Inferior parietal cortex (tissue), 1 donor: ENCODE data around the gene CCDC82.

Experiments
- DNase-seq: peaks from one replicate; pipeline ENCODE4 v3.0.0-alpha.2; 2016; ENCODE audit errors: extremely low spot score

The CCDC82 gene

GRCh38 chr11:96361778-96362177, 27.9 kb downstream of the CCDC82 start:
- DNase-seq = no peak

- DNase-seq = no peak
Observed at GRCh38 chr11:96358321-96358720, 31.4 kb downstream of the CCDC82 start.

- no peak for DNase-seq
Observed at GRCh38 chr11:96357794-96358193, 31.9 kb downstream of the CCDC82 start.

- DNase-seq = no peak
Observed at GRCh38 chr11:96356848-96357247, 32.9 kb downstream of the CCDC82 start.

- peak; percentile 92 for DNase-seq
Observed at GRCh38 chr11:96342961-96343711, 46.6 kb downstream of the CCDC82 start, which contains the start of gene MAML2. TSS of gene MAML2 (minus strand) at chr11:96343195. CDS start at chr11:96341895, 1,300 bp downstream.

GRCh38 chr11:96342014-96342960, 47.4 kb downstream of the CCDC82 start:
- DNase-seq = peak; percentile 63

- no peak for DNase-seq
Observed at GRCh38 chr11:96341211-96342013, 48.3 kb downstream of the CCDC82 start.

- no peak for DNase-seq
Observed at GRCh38 chr11:96340555-96340885, 49.2 kb downstream of the CCDC82 start.

- DNase-seq = no peak
Observed at GRCh38 chr11:96339706-96340554, 49.8 kb downstream of the CCDC82 start.

GRCh38 chr11:96338910-96339705, 50.6 kb downstream of the CCDC82 start:
- peak; percentile 77 for DNase-seq

GRCh38 chr11:96337541-96338431, 51.9 kb downstream of the CCDC82 start:
- no peak for DNase-seq

GRCh38 chr11:96335388-96335787, 54.3 kb downstream of the CCDC82 start:
- no peak for DNase-seq

- DNase-seq = no peak
Observed at GRCh38 chr11:96334219-96334618, 55.5 kb downstream of the CCDC82 start.

- no peak for DNase-seq
Observed at GRCh38 chr11:96333191-96333719, 56.5 kb downstream of the CCDC82 start.

- DNase-seq = no peak
Observed at GRCh38 chr11:96332126-96332771, 57.5 kb downstream of the CCDC82 start.

- no peak for DNase-seq
Observed at GRCh38 chr11:96331699-96332116, 58.0 kb downstream of the CCDC82 start.

GRCh38 chr11:96330511-96330859, 59.2 kb downstream of the CCDC82 start:
- DNase-seq = no peak

GRCh38 chr11:96329855-96330510, 59.7 kb downstream of the CCDC82 start:
- DNase-seq = no peak
